GM19043 (cell line): Measurements from ENCODE around the gene UBR3.
"Not testable (repeated sequence)": the region's sequence is repeated elsewhere in the genome, so short reads cannot be mapped to it uniquely, and the experiment has no call there.

Experiments used
- ATAC-seq: cut with Tn5 transposase; IDR thresholded peaks from one replicate; pipeline ENCODE4 v1.9.1; 2021; ENCODE audit warnings: low read depth; ENCODE audit not compliant: unreplicated experiment

UBR3 gene

GRCh38 chr2:170091436-170091835 is 264.2 kb downstream of the UBR3 start:
- no peak for ATAC-seq

GRCh38 chr2:170092436-170093060 is 265.3 kb downstream of the UBR3 start:
- ATAC-seq = no peak

GRCh38 chr2:170095380-170095779 is 268.1 kb downstream of the UBR3 start:
- ATAC-seq = no peak

- no peak for ATAC-seq
Observed at GRCh38 chr2:170098626-170099312, 271.5 kb downstream of the UBR3 start.

- ATAC-seq = no peak
Observed at GRCh38 chr2:170101789-170102188, 274.5 kb downstream of the UBR3 start.

GRCh38 chr2:170106102-170106840 is 279.0 kb downstream of the UBR3 start:
- no peak for ATAC-seq

- ATAC-seq = no peak
Observed at GRCh38 chr2:170113168-170113894, 286.1 kb downstream of the UBR3 start.

- ATAC-seq = no peak
Observed at GRCh38 chr2:170115501-170116229, 288.4 kb downstream of the UBR3 start.

- ATAC-seq = no peak
Observed at GRCh38 chr2:170118641-170119040, 291.4 kb downstream of the UBR3 start.

GRCh38 chr2:170119326-170119725 is 292.1 kb downstream of the UBR3 start:
- ATAC-seq = not testable (repeated sequence)

GRCh38 chr2:170121689-170122088 is 294.4 kb downstream of the UBR3 start:
- ATAC-seq = no peak

GRCh38 chr2:170122883-170123547 is 295.8 kb downstream of the UBR3 start:
- ATAC-seq = no peak

GRCh38 chr2:170123593-170123992 is 296.3 kb downstream of the UBR3 start:
- no peak for ATAC-seq

- ATAC-seq = not testable (repeated sequence)
Observed at GRCh38 chr2:170126138-170126728, 299.0 kb downstream of the UBR3 start.
